Endothelial cell of umbilical vein (primary cell): ENCODE results near the gene PM20D1. TPM values are rescaled to one million over a fixed set of nuclear protein-coding genes. Genes with fewer than 3 reads are reported as not detected.

Experiments used
- BruUV-seq: library from RNA; stranded (reverse); fragments of 400-500 nt; replicated peaks from 2 replicates; lab custom pipeline; 2021; lab: Mats Ljungman, UMichigan
- CTCF ChIA-PET: fragments of 300-600, 350-600 bp; sonication (Branson Sonifier 250); formaldehyde crosslinking; loops from one replicate; lab custom pipeline; 2021; ENCODE audit warnings: antibody characterized with exemption, inconsistent platforms; lab: Charles Lee
- POLR2A ChIA-PET: fragments of 300-600, 350-600 bp; sonication (Branson Sonifier 250); formaldehyde crosslinking; loops from one replicate; lab custom pipeline; 2021; ENCODE audit warnings: antibody characterized with exemption, inconsistent platforms; lab: Charles Lee
- DNase-seq: peaks from one replicate; pipeline ENCODE4 v3.0.0-alpha.2; 2011; ENCODE audit warnings: low read depth, low spot score
- FAIRE-seq: peaks from 2 replicates; lab custom pipeline; 2011; peaks lifted over from hg19 to GRCh38; lab: Jason Lieb, UNC
- H2AFZ ChIP-seq: 2 replicates; pipeline ENCODE4 v1.6.0; 2012; ENCODE audit warnings: low read depth, low read length, control low read depth, inconsistent platforms
- H3K27ac ChIP-seq: 2 replicates; pipeline ENCODE4 v1.5.1; 2011; ENCODE audit warnings: low read depth, mild to moderate bottlenecking, control low read depth, low read length, moderate library complexity; ENCODE audit not compliant: insufficient read depth
- H3K27me3 ChIP-seq, 2 experiments: 2 replicates each; pipeline versions ENCODE4 v1.6.0 to v1.6.1; 2011; ENCODE audit warnings: low read length in 2 of 2, mixed read lengths in 1 of 2; ENCODE audit not compliant: control insufficient read depth in 2 of 2, insufficient read depth in 2 of 2
- H3K36me3 ChIP-seq, 2 experiments: 2 replicates in 1 of 2; 3 replicates in 1 of 2; pipeline ENCODE4 v1.5.1; 2011; ENCODE audit warnings: low read length in 2 of 2, mild to moderate bottlenecking in 1 of 2, moderate library complexity in 1 of 2; ENCODE audit not compliant: control insufficient read depth in 2 of 2, insufficient read depth in 2 of 2; ENCODE audit errors: extremely low read depth in 1 of 2
- H3K4me1 ChIP-seq: 3 replicates; pipeline ENCODE4 v1.5.1; 2011; ENCODE audit warnings: mild to moderate bottlenecking, low read length; ENCODE audit not compliant: control insufficient read depth, insufficient read depth; ENCODE audit errors: extremely low read depth
- H3K4me2 ChIP-seq: 2 replicates; pipeline ENCODE4 v1.6.1; 2011; ENCODE audit warnings: low read length, control low read depth, mixed read lengths; ENCODE audit not compliant: insufficient read depth
- H3K4me3 ChIP-seq, 3 experiments: fragments of 200-600 bp in 1 of 3; sonication (generic), shearing (Covaris generic) in 1 of 3; replicated peaks in 1 of 3; 2 replicates each; pipeline ENCODE4 v1.5.1; 2011 to 2016; ENCODE audit warnings: control low read depth in 3 of 3, low read length in 3 of 3, mild to moderate bottlenecking in 2 of 3, inconsistent platforms in 1 of 3, low read depth in 1 of 3, moderate library complexity in 1 of 3; ENCODE audit not compliant: insufficient read depth in 1 of 3
- H3K79me2 ChIP-seq: 2 replicates; pipeline ENCODE4 v1.6.0; 2012; ENCODE audit warnings: low read length, inconsistent platforms; ENCODE audit not compliant: control insufficient read depth, insufficient read depth
- H3K9ac ChIP-seq: replicated peaks from 2 replicates; pipeline ENCODE3; 2011; ENCODE audit warnings: low read length, control low read depth; ENCODE audit not compliant: insufficient read depth; ENCODE audit errors: extremely low read depth
- H3K9me1 ChIP-seq: replicated peaks from 3 replicates; pipeline ENCODE4 v1.6.0; 2011; ENCODE audit warnings: mild to moderate bottlenecking, low read length; ENCODE audit not compliant: control insufficient read depth, insufficient read depth; ENCODE audit errors: extremely low read depth
- H3K9me3 ChIP-seq: replicated peaks from 2 replicates; pipeline ENCODE4 v1.5.1; 2012; ENCODE audit warnings: low read length, inconsistent platforms; ENCODE audit not compliant: control insufficient read depth, insufficient read depth
- H4K20me1 ChIP-seq: replicated peaks from 2 replicates; pipeline ENCODE3; 2011; ENCODE audit warnings: mild to moderate bottlenecking, low read length; ENCODE audit not compliant: control insufficient read depth, insufficient read depth; ENCODE audit errors: extremely low read depth
- CTCF ChIP-seq, 2 donors: IDR thresholded peaks; 1 replicate in 1 of 2; 2 replicates in 1 of 2; pipeline ENCODE4 v1.5.1; 2011; ENCODE audit warnings: low read length in 2 of 2, mild to moderate bottlenecking in 2 of 2, moderate library complexity in 2 of 2, control low read depth in 1 of 2, inconsistent platforms in 1 of 2, low read depth in 1 of 2; ENCODE audit not compliant: insufficient read depth in 1 of 2; ENCODE audit errors: extremely low read depth in 1 of 2
- EZH2 ChIP-seq: IDR thresholded peaks from 2 replicates; pipeline ENCODE4 v1.6.1; 2012; ENCODE audit warnings: borderline replicate concordance, low read depth, mild to moderate bottlenecking, moderate library complexity, low read length, inconsistent platforms; ENCODE audit not compliant: severe bottlenecking
- FOS ChIP-seq: IDR thresholded peaks from 2 replicates; pipeline ENCODE4 v1.6.1; 2011; ENCODE audit warnings: mild to moderate bottlenecking, low read length, moderate library complexity, borderline replicate concordance; ENCODE audit not compliant: insufficient read depth
- GATA2 ChIP-seq: IDR thresholded peaks from 2 replicates; pipeline ENCODE4 v1.7.0; 2011; ENCODE audit warnings: low read depth, mild to moderate bottlenecking, moderate library complexity, mixed read lengths, low read length; ENCODE audit not compliant: insufficient read length, insufficient read depth
- JUN ChIP-seq: IDR thresholded peaks from 2 replicates; pipeline ENCODE4 v1.6.1; 2011; ENCODE audit warnings: borderline replicate concordance, low read depth; ENCODE audit not compliant: insufficient read length, insufficient read depth
- MYC ChIP-seq: IDR thresholded peaks from one replicate; pipeline ENCODE4 v1.6.1; 2011; ENCODE audit warnings: mild to moderate bottlenecking, low read depth, low read length
- POLR2A ChIP-seq: IDR thresholded peaks from 2 replicates; pipeline ENCODE4 v1.6.1; 2012; ENCODE audit warnings: low read depth, mild to moderate bottlenecking, control low read depth, low read length
- POLR2AphosphoS5 ChIP-seq: IDR thresholded peaks from 2 replicates; pipeline ENCODE4 v1.6.1; 2012; ENCODE audit warnings: low read depth, mild to moderate bottlenecking, control low read depth, low read length, moderate library complexity; ENCODE audit not compliant: insufficient read depth
- dilution Hi-C: fragments of 300-500 bp; cut with MboI; formaldehyde crosslinking; loops from one replicate; pipeline ENCODE4 v1.15.0; 2019; ENCODE audit warnings: low sequenced_read_pairs; ENCODE audit not compliant: extremely low pct_ligation_motif_present
- intact Hi-C: fragments of 100-400 bp; cut with micrococcal nuclease; formaldehyde crosslinking; loops from one replicate; pipeline ENCODE4 v1.10.0; 2022
- polyA plus RNA-seq, 4 experiments: library from polyadenylated mRNA; depleted of rRNA in 3 of 4; stranded (reverse) in 3 of 4; unstranded in 1 of 4; fragments of >200 nt; gene quantifications; 2 replicates each; pipeline versions ENCODE4 v1.2.1 to v1.2.3, GENCODE V29; 2011 to 2012; ENCODE audit warnings: missing spikeins in 1 of 4
- total RNA-seq: library from RNA; stranded (reverse); gene quantifications from 2 replicates; pipeline ENCODE4 v1.2.3, GENCODE V29; 2021
- TF ChIP-seq, protein P1 (sequence below): IDR thresholded peaks from 2 replicates; pipeline ENCODE4 v1.6.1; 2011; ENCODE audit not compliant: insufficient read depth, insufficient read length

The PM20D1 gene
- total and polyA plus RNA-seq, 2 donors (not counting 3 experiments of a cell fraction or from before 2014, with no cell fraction given) = 0.11 TPM; not detected in 1

- intact Hi-C loops = no loop called here
- POLR2A ChIA-PET = no interaction called here
Observed at GRCh38 chr1:205802060-205802459, 47.9 kb downstream of the PM20D1 start.

More at GRCh38 chr1:205802060-205802459, 47.9 kb downstream of the PM20D1 start:
- H3K4me1 ChIP-seq = no peaks in the 10 kb centered on the region
- H3K27ac ChIP-seq = no peak overlapping the region
- H2AFZ ChIP-seq = no peak overlapping the region
- dilution Hi-C loops = no loop called here
- H3K79me2 ChIP-seq = no peaks in the 10 kb centered on the region
- no peak overlapping the region for H3K9ac ChIP-seq
- H3K4me3 ChIP-seq = no peak overlapping the region
- no peak for DNase-seq
- FAIRE-seq = no peak
- H3K4me2 ChIP-seq = no peak overlapping the region
- H3K9me3 ChIP-seq = no peaks in the 10 kb centered on the region
- BruUV-seq = no TSS peak
- H3K27me3 ChIP-seq = no peaks in the 10 kb centered on the region
- TF ChIP-seq GATA2 (no peak), JUN (no peak), CTCF (IDR thresholded peaks at IDR 0.05; ENCODE audit: extremely low read depth in 1 of 2, insufficient read depth in 1 of 2, low read depth in 1 of 2, low read length in 2 of 2) (no peak), FOS (no peak), POLR2AphosphoS5 (no peak), POLR2A (no peak), EZH2 (no peak), MYC (no peak)
- TF ChIP-seq, protein P1, sequence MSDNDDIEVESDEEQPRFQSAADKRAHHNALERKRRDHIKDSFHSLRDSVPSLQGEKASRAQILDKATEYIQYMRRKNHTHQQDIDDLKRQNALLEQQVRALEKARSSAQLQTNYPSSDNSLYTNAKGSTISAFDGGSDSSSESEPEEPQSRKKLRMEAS = no peak
- CTCF ChIA-PET = interaction anchor here (0.7 to 1.1 kb wide), 2 partner anchors 9 to 304 kb away, joined by 3 read pairs; no protein-coding TSS in a partner anchor
- H3K9me1 ChIP-seq = no peaks in the 10 kb centered on the region
- H3K36me3 ChIP-seq = peaks cover 0 to 21% of the 10 kb centered on the region in 2 experiments
- H4K20me1 ChIP-seq = no peaks in the 10 kb centered on the region
